Chondrocyte (in vitro differentiated cells): ENCODE data around the gene ARHGEF4. TPM values are rescaled to one million over a fixed set of nuclear protein-coding genes. Genes with fewer than 3 reads are reported as not detected.

Experiments used
- DNase-seq: peaks from one replicate; pipeline ENCODE4 v3.0.0; 2021; ENCODE audit warnings: mixed read lengths, low spot score
- H3K27ac Mint-ChIP-seq: one replicate; pipeline ENCODE4 v1.8.0; 2021; ENCODE audit warnings: mild to moderate bottlenecking, moderate library complexity, mixed read lengths; ENCODE audit not compliant: unreplicated experiment
- H3K27me3 Mint-ChIP-seq: 2 replicates; pipeline ENCODE4 v1.8.0; 2021; ENCODE audit warnings: low read depth, mixed read lengths
- H3K36me3 Mint-ChIP-seq: 2 replicates; pipeline ENCODE4 v1.8.0; 2021; ENCODE audit warnings: low read depth, mixed read lengths
- H3K4me1 Mint-ChIP-seq: 2 replicates; pipeline ENCODE4 v1.8.0; 2021; ENCODE audit warnings: low read depth, mild to moderate bottlenecking, mixed read lengths
- H3K4me3 Mint-ChIP-seq: one replicate; pipeline ENCODE4 v1.8.0; 2021; ENCODE audit warnings: mild to moderate bottlenecking, moderate library complexity, mixed read lengths; ENCODE audit not compliant: unreplicated experiment
- H3K9me3 Mint-ChIP-seq: 2 replicates; pipeline ENCODE4 v1.8.0; 2021; ENCODE audit warnings: low read depth, mixed read lengths
- CTCF ChIP-seq: fragments of 200-600 bp; sonication (generic); IDR thresholded peaks from 2 replicates; pipeline ENCODE4 v1.5.0; 2021; ENCODE audit warnings: antibody characterized with exemption, mild to moderate bottlenecking, moderate library complexity
- total RNA-seq: library from RNA; stranded (reverse); gene quantifications from 3 replicates; pipeline ENCODE4 v1.2.1, GENCODE V29; 2021

ARHGEF4 gene
- total RNA-seq, 1 donor from 2014 or later: 12.3 TPM

GRCh38 chr2:131032393-131032836 is 195.7 kb downstream of the ARHGEF4 start:
- no peak for DNase-seq
- Mint-ChIP-seq H3K4me1 (peaks cover 15% of the 10 kb centered on the region), H3K9me3 (peaks cover 5% of the 10 kb centered on the region), H3K36me3 (peaks cover 2% of the 10 kb centered on the region), H3K4me3 (no peak overlapping the region), H3K27me3 (no peaks in the 10 kb centered on the region), H3K27ac (no peak overlapping the region)
- no peak for TF ChIP-seq CTCF

GRCh38 chr2:131033786-131034121 is 197.0 kb downstream of the ARHGEF4 start:
- no peak for DNase-seq
- H3K27ac Mint-ChIP-seq: no peak overlapping the region

GRCh38 chr2:131034122-131035051 is 197.7 kb downstream of the ARHGEF4 start:
- TF ChIP-seq CTCF: no peak
- H3K4me3 Mint-ChIP-seq: peak overlapping the region; percentile 72
- H3K27me3 Mint-ChIP-seq: no peaks in the 10 kb centered on the region
- no peaks in the 10 kb centered on the region for H3K9me3 Mint-ChIP-seq
- no peak for DNase-seq
- no peaks in the 10 kb centered on the region for H3K36me3 Mint-ChIP-seq
- H3K4me1 Mint-ChIP-seq: peaks cover 15% of the 10 kb centered on the region
- H3K27ac Mint-ChIP-seq: no peak overlapping the region

More at GRCh38 chr2:131033786-131034121, 197.0 kb downstream of the ARHGEF4 start:
- peaks cover 15% of the 10 kb centered on the region for H3K4me1 Mint-ChIP-seq
- no peak for TF ChIP-seq CTCF
- no peaks in the 10 kb centered on the region for H3K9me3 Mint-ChIP-seq
- no peaks in the 10 kb centered on the region for H3K36me3 Mint-ChIP-seq
- H3K27me3 Mint-ChIP-seq: no peaks in the 10 kb centered on the region
- H3K4me3 Mint-ChIP-seq: peak overlapping the region; percentile 72

- peaks cover 15% of the 10 kb centered on the region for H3K4me1 Mint-ChIP-seq
- H3K27me3 Mint-ChIP-seq: no peaks in the 10 kb centered on the region
- no peak overlapping the region for H3K27ac Mint-ChIP-seq
- no peaks in the 10 kb centered on the region for H3K9me3 Mint-ChIP-seq
- H3K4me3 Mint-ChIP-seq: peak overlapping the region; percentile 64
- H3K36me3 Mint-ChIP-seq: no peaks in the 10 kb centered on the region
- no peak for DNase-seq
- TF ChIP-seq CTCF: no peak
Measured at GRCh38 chr2:131035112-131035825, 198.6 kb downstream of the ARHGEF4 start.

GRCh38 chr2:131035826-131036231 is 199.1 kb downstream of the ARHGEF4 start:
- H3K27me3 Mint-ChIP-seq: no peaks in the 10 kb centered on the region
- H3K4me3 Mint-ChIP-seq: peak overlapping the region; percentile 64

More at GRCh38 chr2:131035826-131036231, 199.1 kb downstream of the ARHGEF4 start:
- Mint-ChIP-seq H3K4me1 (peaks cover 15% of the 10 kb centered on the region), H3K27ac (no peak overlapping the region), H3K36me3 (no peaks in the 10 kb centered on the region), H3K9me3 (no peaks in the 10 kb centered on the region)
- TF ChIP-seq CTCF: no peak
- DNase-seq: no peak
